ENCODE results near the gene VWA2.

Gene VWA2, protein sequence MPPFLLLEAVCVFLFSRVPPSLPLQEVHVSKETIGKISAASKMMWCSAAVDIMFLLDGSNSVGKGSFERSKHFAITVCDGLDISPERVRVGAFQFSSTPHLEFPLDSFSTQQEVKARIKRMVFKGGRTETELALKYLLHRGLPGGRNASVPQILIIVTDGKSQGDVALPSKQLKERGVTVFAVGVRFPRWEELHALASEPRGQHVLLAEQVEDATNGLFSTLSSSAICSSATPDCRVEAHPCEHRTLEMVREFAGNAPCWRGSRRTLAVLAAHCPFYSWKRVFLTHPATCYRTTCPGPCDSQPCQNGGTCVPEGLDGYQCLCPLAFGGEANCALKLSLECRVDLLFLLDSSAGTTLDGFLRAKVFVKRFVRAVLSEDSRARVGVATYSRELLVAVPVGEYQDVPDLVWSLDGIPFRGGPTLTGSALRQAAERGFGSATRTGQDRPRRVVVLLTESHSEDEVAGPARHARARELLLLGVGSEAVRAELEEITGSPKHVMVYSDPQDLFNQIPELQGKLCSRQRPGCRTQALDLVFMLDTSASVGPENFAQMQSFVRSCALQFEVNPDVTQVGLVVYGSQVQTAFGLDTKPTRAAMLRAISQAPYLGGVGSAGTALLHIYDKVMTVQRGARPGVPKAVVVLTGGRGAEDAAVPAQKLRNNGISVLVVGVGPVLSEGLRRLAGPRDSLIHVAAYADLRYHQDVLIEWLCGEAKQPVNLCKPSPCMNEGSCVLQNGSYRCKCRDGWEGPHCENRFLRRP

DNA sequence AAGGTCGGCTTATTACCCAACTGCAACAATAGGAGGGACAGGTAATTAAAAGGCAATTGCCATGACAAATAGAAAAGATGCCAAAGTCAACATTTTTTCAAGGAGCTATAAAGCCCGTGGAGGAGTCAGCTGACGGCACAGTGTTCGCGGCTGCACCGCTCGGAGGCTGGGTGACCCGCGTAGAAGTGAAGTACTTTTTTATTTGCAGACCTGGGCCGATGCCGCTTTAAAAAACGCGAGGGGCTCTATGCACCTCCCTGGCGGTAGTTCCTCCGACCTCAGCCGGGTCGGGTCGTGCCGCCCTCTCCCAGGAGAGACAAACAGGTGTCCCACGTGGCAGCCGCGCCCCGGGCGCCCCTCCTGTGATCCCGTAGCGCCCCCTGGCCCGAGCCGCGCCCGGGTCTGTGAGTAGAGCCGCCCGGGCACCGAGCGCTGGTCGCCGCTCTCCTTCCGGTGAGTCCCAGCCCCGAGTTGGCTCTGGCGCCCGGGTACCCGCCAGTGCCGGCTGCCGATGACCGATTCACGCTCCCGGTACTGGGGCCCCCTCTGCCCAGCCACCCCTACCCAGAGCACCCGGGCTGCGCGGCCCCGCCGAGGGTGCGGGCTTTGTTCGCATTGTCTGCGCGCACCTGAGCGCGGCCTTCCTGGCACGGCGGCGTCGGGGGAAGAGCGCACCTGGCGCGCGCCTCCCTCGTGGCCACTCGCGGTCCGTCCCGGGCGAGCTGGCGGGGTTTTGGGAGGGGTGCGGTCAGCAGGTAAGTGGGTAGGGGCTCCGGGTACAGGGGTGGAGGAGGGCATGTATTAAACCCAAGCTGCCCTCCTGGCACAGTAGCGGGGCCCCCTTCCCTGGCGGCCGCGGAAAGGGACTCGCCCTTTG lies at the start of gene VWA2:
VWA2 (plus strand) TSS at position 138 of the 877 bp plus-strand sequence. CDS start 9,460 bp downstream, outside the sequence.
- no peak for DNase-seq

DNA sequence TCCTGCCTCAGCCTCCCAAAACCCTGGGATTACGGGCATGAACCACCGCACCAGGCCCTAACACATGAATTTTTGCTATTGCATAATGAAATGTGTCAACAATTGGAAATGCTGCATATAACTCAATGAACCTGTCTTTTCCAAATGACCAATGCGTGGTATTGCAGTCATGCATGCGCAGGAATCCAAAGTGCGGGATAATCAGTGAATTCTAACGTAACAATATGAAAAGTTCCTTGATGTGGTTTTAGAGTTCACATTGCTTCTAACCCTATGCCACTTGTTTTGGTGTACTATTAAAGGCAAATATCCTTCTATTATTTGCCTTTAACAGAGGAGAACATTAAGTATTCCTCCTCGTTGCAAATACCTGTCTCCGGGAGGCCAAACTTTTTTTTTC lies 49.4 kb upstream of the VWA2 start:
- DNase-seq = no peak

DNA sequence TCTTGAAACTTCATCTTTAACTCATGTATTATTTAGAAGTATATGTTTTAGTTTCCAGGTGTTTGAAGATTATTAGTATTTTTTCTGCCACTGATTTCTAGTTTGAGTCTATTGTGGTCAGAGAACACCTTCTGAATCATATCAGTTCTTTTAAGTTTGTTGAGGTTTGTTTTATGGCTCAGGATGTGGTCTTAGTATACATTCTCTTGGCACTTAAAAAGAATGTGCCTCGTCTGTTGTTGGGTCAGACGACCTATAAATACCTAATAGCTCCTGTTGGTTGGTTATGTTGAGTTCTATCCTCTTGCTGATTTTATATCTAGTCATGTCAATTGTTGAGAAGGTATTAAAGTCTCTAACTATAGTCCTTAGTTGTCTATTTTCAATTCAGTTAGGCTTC lies 44.0 kb upstream of the VWA2 start:
- DNase-seq = no peak

DNA sequence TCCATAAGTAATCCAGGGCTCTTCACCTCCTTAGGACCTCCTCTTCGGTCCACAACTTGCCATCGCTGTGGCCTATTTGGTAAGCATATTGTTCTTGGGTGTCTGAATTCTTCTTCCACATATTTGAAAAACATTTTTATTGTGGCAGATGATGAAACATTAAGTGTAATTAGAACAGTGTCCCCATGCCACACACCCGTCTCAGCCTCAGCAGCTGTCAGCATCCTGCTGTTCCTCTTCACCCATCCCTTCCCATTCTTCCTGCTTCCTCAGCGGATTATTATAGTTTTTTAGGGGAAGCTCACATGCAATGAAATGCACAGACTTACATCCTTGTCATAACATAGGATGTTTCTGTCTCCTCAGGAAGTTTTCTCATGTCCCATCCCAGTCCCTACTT lies 39.8 kb upstream of the VWA2 start:
- no peak for DNase-seq

DNA sequence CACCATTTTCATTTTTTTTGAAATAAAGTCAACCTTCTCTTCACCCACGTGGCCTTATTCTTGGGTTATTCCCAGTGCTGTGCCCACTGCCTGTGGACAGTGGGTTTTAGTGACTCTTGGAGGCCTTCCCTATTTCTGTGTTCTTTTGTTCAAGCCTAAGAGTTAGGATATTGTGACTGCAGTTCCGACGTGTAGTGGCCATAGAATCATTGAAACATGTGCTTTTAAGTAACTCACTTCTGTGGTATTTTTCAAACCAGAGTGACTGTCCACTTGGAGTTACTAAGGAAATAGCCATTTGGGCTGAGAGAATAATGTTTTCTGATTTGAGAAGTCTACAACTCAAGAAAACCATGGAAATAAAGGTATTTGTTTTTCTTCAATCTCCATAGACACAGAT lies 36.2 kb upstream of the VWA2 start:
- no peak for DNase-seq

DNA sequence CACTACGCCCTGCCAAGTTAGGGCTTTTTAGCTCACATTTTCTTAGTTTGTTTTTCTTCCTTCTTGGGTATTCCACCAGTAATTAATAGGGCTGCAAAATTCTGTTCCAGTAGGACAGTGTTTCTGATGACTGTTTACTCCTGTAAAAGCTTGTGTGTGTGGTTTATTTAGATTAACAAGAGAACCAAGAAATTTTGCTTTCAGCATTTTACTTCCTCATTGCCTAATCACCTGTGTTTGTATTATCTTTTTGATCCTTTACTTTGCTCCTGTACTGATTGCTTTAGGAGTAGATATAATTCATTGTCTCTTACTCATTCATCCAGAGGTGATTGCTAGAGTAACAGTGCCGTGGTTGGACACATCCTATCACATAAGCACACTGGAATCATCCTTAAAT lies 32.2 kb upstream of the VWA2 start:
- no peak for DNase-seq

DNA sequence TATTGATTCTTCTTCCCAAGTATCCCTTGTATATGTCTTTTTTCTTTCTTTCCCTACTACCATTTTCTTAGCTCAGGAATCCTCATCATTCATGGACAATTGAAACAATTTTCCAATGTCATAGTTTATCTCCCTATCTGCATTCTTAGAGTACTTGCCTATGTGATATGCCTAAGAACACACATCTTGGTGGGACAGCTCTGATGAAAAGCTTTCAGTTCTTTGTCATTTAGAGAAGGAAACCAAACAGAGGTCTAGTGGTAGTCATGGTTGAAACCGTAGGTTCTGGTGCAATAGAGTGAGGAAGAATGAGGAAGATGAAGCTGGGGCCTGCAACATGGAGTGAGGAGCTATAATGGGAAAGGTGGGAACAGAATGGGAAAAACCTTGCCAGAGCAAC lies 31.7 kb upstream of the VWA2 start:
- DNase-seq = peak; percentile 15

DNA sequence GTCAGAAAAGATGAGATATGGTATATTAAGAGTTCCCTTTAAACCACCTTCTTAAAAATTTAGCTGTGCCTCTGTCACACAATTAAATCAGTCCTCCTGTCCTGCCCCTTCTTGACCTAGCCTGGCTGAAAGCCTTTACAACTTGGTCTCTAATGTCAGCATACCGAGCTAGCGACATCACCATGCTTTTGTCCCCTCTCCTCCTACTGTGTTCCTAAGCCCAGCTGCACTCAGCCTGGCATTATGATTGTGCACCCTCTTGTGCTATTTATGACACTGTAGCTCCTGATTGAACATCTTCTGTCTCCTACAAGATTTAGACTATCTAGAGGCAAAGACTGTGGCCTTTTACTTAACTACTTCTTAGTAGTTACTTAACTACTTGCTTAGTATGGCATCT lies 30.7 kb upstream of the VWA2 start:
- no peak for DNase-seq

DNA sequence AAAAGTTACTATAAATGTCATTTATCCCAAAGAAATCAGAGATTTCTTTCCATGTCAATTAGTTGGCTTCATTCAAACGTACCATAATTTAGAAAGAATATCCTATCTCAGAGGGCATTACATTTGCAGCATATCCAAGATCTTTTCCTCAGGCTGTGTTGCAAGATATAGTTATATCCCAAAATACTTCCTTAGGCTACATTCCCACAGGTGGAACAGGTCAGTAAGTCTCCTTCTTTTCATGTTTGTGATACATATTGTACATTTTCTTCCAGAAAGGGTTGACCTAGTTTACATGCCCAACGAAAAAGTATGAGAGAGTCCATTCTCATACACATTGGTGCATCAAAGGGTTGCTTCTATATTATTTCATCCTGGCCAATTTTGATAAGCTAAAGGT lies 26.9 kb upstream of the VWA2 start:
- no peak for DNase-seq

DNA sequence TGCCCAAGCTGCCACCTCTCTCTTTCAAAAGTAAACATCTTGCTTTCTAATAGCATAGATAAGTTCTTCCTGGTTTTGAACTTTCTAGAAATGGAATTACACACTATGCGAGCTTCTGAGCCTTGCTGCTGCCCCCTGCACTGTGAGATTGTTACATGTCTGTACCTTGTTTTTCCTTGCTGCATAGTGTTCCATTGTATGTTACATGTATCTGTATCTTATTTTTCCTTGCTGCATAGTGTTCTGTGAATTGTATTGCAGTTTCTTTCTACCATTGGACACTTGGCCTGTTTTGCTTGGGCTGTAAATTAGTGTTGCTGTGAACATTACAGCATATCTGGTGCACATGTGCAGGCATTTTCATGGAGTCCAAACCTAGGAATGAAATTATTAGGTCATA lies 24.0 kb upstream of the VWA2 start:
- DNase-seq = no peak

DNA sequence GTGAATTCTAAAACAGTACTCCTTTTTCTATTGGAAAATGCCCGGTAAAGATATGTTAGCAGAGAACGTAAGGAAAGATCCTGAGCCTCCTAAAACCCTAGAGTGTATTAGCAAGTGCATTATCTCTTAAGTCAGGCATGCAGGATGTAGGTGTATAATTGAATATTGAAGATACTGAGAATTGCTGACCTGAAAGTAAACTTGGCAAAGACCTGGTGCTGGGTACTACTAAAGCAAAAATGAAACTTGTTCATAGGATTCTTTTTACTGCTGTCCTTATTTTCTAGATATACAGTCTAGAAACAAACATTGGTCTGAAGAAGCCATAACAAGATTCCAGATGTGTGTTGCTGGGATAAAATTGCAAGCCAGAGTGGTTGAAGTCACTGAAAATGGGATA lies 18.8 kb upstream of the VWA2 start:
- no peak for DNase-seq

DNA sequence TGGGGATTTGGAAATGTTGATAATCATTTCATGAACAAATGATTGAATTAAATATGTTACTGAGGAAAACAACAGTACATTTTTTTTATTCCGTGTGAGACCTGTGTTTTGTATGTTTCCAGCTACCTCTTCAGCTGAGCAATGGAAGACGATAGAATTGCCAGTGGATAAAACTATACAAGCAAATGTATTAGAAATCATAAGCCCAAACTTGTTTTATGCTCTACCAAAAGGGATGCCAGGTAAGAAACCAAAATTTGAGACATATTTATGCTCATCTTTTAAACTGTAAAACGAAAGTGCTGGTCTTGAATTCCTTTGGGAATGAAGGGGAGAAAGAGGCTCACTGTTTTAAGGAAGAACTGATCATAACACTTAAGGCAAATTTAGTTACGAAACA lies 17.8 kb upstream of the VWA2 start:
- DNase-seq = no peak

DNA sequence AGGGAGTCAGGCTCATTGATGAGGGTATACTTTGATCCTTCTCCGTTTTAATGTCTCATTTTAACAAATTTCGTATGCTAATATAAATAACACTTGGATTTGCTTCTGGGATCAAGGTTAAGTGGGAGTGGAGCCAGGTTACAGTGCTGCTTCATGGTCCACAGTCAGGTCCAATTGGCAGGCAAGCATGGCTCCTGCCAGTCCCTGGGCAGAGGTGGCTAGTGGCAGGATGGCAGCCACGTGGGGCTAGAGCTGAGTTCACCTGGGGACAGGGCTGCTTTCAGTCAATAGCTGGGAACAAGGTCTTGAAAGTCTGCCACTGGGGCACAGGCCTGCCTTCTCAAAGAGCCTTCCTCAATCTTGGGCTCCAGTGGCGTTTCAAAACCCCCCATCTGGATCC lies 16.0 kb upstream of the VWA2 start:
- no peak for DNase-seq

DNA sequence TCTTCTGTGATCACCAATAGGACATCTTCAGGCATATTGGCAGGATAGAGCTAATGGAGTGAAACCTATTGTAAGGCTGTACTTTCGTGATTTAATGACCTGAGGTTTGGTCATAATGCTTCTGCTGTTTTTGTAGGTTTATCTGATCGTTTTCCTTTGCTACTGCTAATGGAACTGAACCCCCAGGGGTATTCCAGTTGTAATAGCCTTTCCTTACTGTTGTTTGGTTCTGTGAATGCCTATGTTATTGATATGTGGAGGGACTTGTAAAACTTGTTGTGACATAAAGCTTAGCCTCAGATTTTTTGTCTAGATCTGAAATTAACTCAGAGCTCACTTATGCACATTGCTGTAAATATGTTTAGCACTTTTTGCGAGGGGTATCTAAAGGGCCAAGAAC lies 10.9 kb upstream of the VWA2 start:
- no peak for DNase-seq

DNA sequence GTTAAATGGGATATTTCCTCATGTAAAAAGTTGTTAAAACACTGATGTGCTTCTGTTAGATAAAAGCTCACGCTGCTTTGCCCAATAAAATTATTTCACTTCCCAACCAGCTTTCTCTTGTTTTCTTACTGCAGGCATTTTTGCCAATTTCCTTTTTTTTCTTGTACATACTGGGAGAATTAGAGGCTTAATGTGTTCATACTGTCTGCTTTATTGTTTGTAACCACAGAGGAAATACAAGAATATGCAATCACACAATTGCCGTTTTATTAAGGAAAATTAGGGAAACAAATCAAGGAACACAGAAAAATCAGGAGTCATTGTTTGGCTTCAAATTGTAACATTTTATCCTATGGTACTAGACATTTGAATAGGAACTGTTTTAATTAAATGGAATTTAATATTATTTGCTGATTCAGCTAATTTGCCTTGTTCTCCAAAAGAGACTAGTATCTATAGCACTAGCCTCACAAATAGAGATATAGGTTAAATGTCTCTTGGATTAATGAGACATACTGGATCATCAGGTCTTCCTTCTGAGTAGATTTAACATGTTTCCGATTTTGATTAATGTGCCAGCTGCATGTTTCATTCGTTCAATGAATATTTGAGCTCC lies 6.4 kb upstream of the VWA2 start:
- DNase-seq = no peak

DNA sequence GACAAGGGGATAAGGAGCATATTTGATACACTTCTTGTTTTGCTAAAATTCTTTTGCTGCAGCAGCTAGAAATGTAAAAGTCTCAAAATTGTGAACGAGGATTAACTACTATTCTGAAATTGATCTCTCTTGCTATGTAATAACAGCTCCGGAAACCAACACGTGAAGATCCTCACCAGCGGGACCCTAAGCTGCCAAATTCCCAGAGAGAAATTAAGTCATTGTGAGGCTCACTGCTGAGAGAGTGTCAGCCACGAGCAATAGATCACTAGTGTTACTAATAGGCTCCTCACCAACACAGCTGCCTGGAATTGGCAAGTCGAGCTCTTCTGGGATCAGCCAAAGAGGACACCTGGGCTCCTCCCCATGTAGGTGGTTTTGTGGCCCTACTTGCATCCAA lies 5.6 kb upstream of the VWA2 start:
- DNase-seq = no peak

DNA sequence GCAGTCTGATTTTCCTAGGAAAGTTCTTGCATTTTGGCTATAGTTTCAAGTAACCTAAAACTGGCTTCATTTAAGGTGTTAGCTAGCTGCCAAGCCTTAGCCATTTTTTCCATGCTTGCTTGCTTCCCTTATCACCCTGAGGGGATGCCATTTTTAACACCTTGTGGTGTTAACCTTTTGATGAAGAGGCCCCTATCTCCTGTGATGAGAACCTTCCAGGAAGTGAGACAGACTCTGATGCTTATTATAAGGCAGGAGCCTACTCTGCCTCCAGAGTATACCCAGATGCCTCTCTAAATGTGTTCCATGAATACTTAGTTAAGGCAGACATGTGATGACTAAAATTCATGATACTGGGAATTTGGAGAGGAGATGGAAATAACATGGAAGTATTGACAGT lies 4.9 kb upstream of the VWA2 start:
- DNase-seq = no peak

DNA sequence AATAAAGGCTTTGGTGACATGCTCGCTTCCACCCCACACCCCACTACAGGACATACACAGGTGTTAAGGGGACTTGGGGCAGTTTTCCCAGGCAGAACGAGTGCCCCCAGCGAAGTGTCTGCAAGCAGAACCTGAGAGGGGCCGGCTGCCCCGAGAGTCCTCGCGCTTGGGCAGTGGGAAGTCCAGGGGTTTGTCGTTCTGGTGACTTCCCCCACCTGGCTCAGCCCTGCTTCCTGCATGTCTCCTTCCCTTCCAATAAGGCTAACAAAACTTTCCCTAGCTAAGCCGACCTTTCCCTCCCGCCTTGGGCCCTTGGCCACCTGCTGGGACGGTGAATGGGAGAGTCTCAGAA lies 916 bp downstream of the VWA2 start:
- DNase-seq = no peak

DNA sequence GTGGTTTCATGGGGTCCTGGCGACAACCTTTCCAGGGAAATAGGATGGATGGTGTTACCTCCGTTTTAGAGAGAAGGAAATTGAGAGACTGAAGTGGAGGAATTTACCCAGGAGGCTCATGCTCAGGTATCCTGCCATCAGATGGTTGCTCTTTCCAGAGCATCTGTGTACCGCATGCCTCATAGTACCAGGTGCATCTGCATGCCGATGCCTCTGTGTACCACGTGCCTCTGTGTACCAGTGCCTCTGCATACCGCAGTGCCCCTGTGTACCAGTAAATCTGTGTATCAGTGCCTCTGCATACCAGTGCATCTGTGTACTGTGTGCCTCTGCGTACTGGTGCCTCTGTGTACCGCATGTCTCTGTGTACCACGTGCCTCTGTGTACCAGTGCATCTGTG lies 3.2 kb downstream of the VWA2 start:
- DNase-seq = no peak

DNA sequence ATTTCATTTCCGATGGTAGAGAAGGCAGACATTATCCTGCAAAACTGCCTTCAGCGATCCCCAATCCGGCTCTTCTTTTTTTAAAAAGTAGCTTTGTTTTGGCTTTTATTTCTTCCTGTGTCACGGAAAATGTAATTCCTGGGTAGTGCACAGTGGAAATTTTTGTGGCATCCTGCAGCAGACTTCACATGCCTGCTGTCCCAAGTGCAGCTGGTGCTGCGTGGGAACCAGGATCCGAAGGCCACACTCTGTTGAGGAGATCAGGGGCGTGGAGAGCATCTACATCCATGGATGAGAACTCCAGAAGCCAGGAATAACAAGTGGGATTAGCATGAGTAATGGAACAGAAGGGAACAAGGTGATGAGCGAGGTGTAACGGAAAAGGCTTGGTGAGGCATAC lies 4.6 kb downstream of the VWA2 start:
- DNase-seq = no peak

DNA sequence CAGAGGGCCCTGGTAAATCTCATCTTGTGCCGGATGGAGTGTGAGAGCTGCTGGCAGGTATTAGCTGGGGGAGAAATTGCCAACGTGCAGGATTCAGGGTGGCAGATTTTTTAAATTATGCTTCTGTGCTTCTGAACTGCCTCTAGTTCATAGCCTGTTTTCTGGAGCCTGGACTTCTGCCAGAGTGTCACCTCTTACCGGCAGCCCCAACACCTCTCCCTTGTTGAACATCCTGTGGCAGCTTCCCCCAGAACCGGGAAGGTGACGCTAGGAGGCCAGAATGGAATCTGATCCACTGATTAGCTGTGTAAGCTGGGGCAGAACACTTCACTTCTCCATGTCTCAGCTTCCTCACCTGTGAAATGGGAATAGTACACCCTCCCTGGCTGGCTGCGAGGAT lies 5.1 kb downstream of the VWA2 start:
- no peak for DNase-seq

DNA sequence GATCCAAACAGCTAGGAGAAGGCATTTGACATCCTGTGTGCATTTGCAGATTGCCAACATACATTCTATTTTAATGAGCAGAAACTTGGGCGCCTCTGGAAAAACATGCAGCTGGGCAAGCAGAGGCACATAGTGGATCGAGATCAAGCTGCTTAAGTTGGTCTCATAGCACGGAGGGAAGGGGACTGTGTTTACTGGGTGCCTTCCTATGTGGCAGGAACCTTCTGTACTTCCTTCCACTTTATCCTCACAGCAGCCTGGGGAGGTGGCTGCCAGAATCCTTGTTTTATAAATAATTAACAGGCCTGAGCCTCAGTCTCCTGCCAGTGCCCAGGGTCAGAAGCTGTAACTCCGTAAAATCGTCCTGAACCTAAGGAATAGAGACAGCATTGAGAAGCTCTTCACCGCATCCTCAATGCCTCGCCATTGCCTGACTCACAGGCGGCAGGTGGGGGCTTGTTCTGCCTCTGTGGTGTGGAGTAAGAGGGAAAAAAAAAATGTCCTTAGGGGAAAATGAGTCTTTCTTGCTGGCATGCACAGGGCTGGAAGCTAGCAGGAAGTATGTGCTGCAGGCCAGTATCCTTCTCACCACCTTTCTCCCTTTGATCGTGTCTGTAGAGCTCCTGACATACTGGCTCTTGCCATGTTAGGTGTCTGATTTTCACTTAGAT lies 6.2 kb downstream of the VWA2 start:
- no peak for DNase-seq
